OCI-LY7 (cell line): Measurements from ENCODE around the gene TSPYL6. TPM values are rescaled to one million over a fixed set of nuclear protein-coding genes. Genes with fewer than 3 reads are reported as not detected.

ENCODE experiments used
- BruUV-seq: library from RNA; stranded (reverse); fragments of 400-500 nt; replicated peaks from 2 replicates; lab custom pipeline; 2021; lab: Mats Ljungman, UMichigan
- CTCF ChIA-PET: fragments of 300-600 bp; sonication (Branson Sonifier 250); formaldehyde crosslinking; loops from one replicate; lab custom pipeline; 2022; ENCODE audit warnings: antibody characterized with exemption; ENCODE audit not compliant: unreplicated experiment; lab: Charles Lee
- POLR2A ChIA-PET: fragments of 300-600 bp; sonication (Branson Sonifier 250); formaldehyde crosslinking; loops from one replicate; lab custom pipeline; 2022; ENCODE audit warnings: antibody characterized with exemption; lab: Charles Lee
- DNase-seq: peaks from one replicate; pipeline ENCODE4 v3.0.0-alpha.2; 2015; ENCODE audit warnings: low spot score
- H2AFZ ChIP-seq: fragments of 200-600 bp; sonication (generic), shearing (Covaris generic); 2 replicates; pipeline ENCODE4 v1.6.1; 2014; ENCODE audit warnings: mild to moderate bottlenecking, antibody characterized with exemption, low read length, moderate library complexity
- H3K27ac ChIP-seq: fragments of 200-600 bp; sonication (generic); 2 replicates; pipeline ENCODE4 v1.5.1; 2014; ENCODE audit warnings: mixed run types, low read depth, mild to moderate bottlenecking, moderate library complexity, low read length, inconsistent platforms; ENCODE audit not compliant: poor library complexity, severe bottlenecking
- H3K36me3 ChIP-seq: fragments of 200-600 bp; sonication (generic); 2 replicates; pipeline ENCODE4 v1.6.1; 2014; ENCODE audit warnings: mild to moderate bottlenecking, antibody characterized with exemption, low read length, moderate library complexity, mixed read lengths; ENCODE audit not compliant: insufficient read depth
- H3K4me1 ChIP-seq: fragments of 200-600 bp; sonication (generic); 2 replicates; pipeline ENCODE4 v1.5.1; 2014; ENCODE audit warnings: mild to moderate bottlenecking, low read length; ENCODE audit not compliant: insufficient read depth, poor library complexity, severe bottlenecking
- H3K4me2 ChIP-seq: fragments of 200-600 bp; sonication (generic); 2 replicates; pipeline ENCODE4 v1.6.1; 2014; ENCODE audit warnings: mild to moderate bottlenecking, low read length
- H3K4me3 ChIP-seq: fragments of 200-600 bp; sonication (generic); 2 replicates; pipeline ENCODE4 v1.5.1; 2014; ENCODE audit warnings: mild to moderate bottlenecking, low read depth, low read length; ENCODE audit not compliant: poor library complexity, severe bottlenecking
- H3K79me2 ChIP-seq: fragments of 200-600 bp; sonication (generic); 2 replicates; pipeline ENCODE4 v1.6.1; 2016; ENCODE audit warnings: low read depth, mild to moderate bottlenecking, low read length, moderate library complexity, mixed read lengths; ENCODE audit not compliant: insufficient read depth
- H3K9me2 ChIP-seq: fragments of 200-600 bp; sonication (generic); 2 replicates; pipeline ENCODE4 v1.6.1; 2016; ENCODE audit warnings: mild to moderate bottlenecking, low read length, mixed read lengths; ENCODE audit not compliant: insufficient read depth
- H3K9me3 ChIP-seq: fragments of 200-600 bp; sonication (generic); 2 replicates; pipeline ENCODE4 v1.6.1; 2014; ENCODE audit warnings: mild to moderate bottlenecking, mixed run types, low read length, mixed read lengths
- H4K20me1 ChIP-seq: fragments of 200-600 bp; sonication (generic); 2 replicates; pipeline ENCODE4 v1.6.1; 2014; ENCODE audit warnings: mild to moderate bottlenecking, antibody characterized with exemption, low read length, moderate library complexity, mixed read lengths; ENCODE audit not compliant: insufficient read depth
- CTCF ChIP-seq: fragments of 200-600 bp; sonication (generic); conservative IDR thresholded peaks from 2 replicates; pipeline ENCODE4 v1.5.1; 2014; ENCODE audit warnings: mild to moderate bottlenecking, antibody characterized with exemption, low read length, moderate library complexity, mixed read lengths
- EZH2phosphoT487 ChIP-seq: fragments of 200-600 bp; sonication (generic); IDR thresholded peaks from 2 replicates; pipeline ENCODE4 v1.6.1; 2018; ENCODE audit warnings: low read depth, borderline replicate concordance, mild to moderate bottlenecking, mixed run types, antibody characterized with exemption, low read length, moderate library complexity, mixed read lengths
- intact Hi-C: fragments of 100-400 bp; cut with micrococcal nuclease; formaldehyde crosslinking; loops from one replicate; pipeline ENCODE4 v1.10.0; 2022; ENCODE audit not compliant: unreplicated experiment
- total RNA-seq, 2 experiments: library from RNA; depleted of rRNA in 1 of 2; stranded (reverse); fragments of >200 nt in 1 of 2; shearing (Covaris generic) in 1 of 2; gene quantifications; 2 replicates each; pipeline ENCODE4 v1.2.3, GENCODE V29; 2014 to 2022

TSPYL6 gene
- total RNA-seq, 2 experiments from 2014 or later = not detected

DNA sequence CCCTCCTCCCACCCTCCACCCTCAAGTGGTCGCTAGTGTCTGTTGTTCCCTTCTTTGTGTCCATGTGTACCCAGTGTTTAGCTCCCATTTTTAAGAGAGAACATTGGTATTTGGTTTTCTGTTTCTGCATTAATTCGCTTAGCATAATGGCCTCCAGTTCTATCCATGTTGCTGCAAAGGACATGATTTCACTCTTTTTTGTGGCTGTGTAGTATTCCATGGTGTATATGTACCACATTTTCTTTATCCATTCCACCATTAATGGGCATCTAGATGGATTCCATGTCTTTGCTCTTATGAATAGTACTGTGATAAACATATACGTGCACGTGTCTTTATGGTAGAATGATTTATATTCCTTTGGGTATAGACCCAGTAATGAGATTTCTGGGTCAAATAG, 42.9 kb downstream of the TSPYL6 start:
- H3K4me3 ChIP-seq = no peak overlapping the region
- ChIA-PET POLR2A (interaction anchor here (0.6 kb wide), 1 partner anchor 128 kb away, joined by 3 read pairs; no protein-coding TSS in a partner anchor), CTCF (no interaction called here)
- H3K79me2 ChIP-seq = no peaks in the 10 kb centered on the region
- H3K4me1 ChIP-seq = no peaks in the 10 kb centered on the region
- BruUV-seq = no TSS peak
- intact Hi-C loops = no loop called here
- TF ChIP-seq EZH2phosphoT487 (no peak), CTCF (no peak)
- H4K20me1 ChIP-seq = no peaks in the 10 kb centered on the region
- H3K27ac ChIP-seq = no peak overlapping the region
- peaks cover 6% of the 10 kb centered on the region; the same call in 1 of the 2 replicates for H3K9me3 ChIP-seq
- H3K36me3 ChIP-seq = no peaks in the 10 kb centered on the region
- no peak overlapping the region for H3K4me2 ChIP-seq
- DNase-seq = no peak
- no peaks in the 10 kb centered on the region for H3K9me2 ChIP-seq
- H2AFZ ChIP-seq = no peak overlapping the region

- ChIA-PET CTCF (no interaction called here), POLR2A (interaction anchor here (0.6 to 1.0 kb wide), 2 partner anchors 105 to 127 kb away, joined by 3 read pairs; no protein-coding TSS in a partner anchor)
- Histone ChIP-seq H3K79me2 (no peaks in the 10 kb centered on the region), H3K9me3 (peaks cover 6% of the 10 kb centered on the region; the same call in 1 of the 2 replicates), H3K27ac (no peak overlapping the region), H4K20me1 (no peaks in the 10 kb centered on the region), H3K36me3 (no peaks in the 10 kb centered on the region), H2AFZ (no peak overlapping the region), H3K9me2 (no peaks in the 10 kb centered on the region), H3K4me2 (no peak overlapping the region), H3K4me3 (no peak overlapping the region), H3K4me1 (no peaks in the 10 kb centered on the region)
- DNase-seq = no peak
- intact Hi-C loops = no loop called here
- no TSS peak for BruUV-seq
- TF ChIP-seq EZH2phosphoT487 (no peak), CTCF (no peak)
Measured at GRCh38 chr2:54212456-54212855, 43.6 kb downstream of the TSPYL6 start.

DNA sequence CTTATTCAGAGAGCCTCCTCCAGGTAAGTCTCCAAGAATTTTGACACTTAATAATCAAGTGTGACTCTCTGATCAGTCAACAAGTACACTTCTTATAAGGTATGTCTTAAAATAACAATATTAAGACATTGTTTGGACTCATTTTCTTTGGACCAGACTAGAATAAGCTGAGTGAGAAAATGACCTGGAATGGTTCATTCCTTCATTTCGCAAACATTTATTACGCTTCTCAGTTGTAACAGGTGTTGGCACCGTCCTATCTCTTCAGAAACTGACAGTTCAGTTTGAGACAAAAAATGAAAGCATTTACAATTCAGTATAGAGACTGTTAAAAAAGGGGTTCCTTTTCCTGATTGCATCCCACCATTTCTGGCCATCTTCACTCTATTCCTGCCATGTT, 46.6 kb downstream of the TSPYL6 start:
- Histone ChIP-seq H3K4me2 (no peak overlapping the region), H3K9me2 (no peaks in the 10 kb centered on the region), H3K27ac (no peak overlapping the region), H4K20me1 (no peaks in the 10 kb centered on the region), H3K36me3 (no peaks in the 10 kb centered on the region), H3K4me1 (no peaks in the 10 kb centered on the region), H3K9me3 (no peaks in the 10 kb centered on the region), H3K79me2 (no peaks in the 10 kb centered on the region), H3K4me3 (no peak overlapping the region), H2AFZ (no peak overlapping the region)
- ChIA-PET CTCF (no interaction called here), POLR2A (interaction anchor here (0.7 to 2.1 kb wide), 2 partner anchors 14 to 269 kb away, joined by 4 to 8 read pairs; no protein-coding TSS in a partner anchor)
- TF ChIP-seq CTCF = no peak
- no peak for TF ChIP-seq EZH2phosphoT487
- DNase-seq = no peak
- intact Hi-C loops = loop anchor here (10.0 kb wide), 1 partner anchor 495 kb away; no protein-coding TSS in a partner anchor
- no TSS peak for BruUV-seq
